GM12801 (cell line): Measurements from ENCODE around the gene ANKRD9.

Experiments
- TF ChIP-seq, protein P1 (sequence below): IDR thresholded peaks from one replicate; pipeline ENCODE4 v1.5.1; 2011; ENCODE audit warnings: control low read depth; ENCODE audit not compliant: insufficient read length; ENCODE audit errors: extremely low read depth

ANKRD9 gene

DNA sequence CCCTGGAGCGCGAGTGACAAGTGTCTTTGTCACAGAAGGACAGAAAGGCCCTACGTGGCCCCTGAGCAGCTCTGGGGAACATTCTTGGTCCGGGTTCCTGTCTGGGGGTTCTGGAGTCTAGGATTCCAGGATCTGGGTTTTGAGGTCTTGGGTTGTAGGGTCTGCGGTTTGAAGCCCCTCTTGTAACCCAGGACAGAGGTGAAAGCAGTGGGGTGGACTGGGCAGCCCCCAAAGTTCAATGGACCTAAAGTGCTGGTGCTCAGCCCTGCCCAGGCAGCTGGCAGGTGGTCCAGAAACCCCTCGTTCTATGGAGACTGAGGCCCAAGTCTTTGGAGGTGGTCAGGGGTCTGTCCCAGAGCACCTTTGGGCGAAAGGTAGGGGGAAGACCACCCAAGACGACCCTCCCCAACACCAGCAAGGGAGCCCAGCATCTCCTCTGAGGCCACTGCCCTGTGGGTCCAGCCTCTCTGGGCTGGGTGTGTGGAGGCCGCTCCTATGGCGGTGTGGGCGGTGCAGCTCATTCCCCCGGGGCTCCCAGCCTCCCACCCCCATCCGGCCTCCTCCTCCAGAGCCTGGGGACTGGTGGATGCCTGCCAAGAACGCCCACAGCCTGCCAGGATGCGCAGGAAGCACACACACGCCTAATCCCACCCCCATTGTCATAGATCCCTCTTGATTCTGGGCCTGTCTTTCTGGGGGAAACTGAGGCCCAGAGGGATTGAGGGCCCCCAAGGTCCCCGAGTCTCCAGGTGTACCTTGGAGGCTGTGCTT lies 30.2 kb upstream of the ANKRD9 start:
- TF ChIP-seq, protein P1, sequence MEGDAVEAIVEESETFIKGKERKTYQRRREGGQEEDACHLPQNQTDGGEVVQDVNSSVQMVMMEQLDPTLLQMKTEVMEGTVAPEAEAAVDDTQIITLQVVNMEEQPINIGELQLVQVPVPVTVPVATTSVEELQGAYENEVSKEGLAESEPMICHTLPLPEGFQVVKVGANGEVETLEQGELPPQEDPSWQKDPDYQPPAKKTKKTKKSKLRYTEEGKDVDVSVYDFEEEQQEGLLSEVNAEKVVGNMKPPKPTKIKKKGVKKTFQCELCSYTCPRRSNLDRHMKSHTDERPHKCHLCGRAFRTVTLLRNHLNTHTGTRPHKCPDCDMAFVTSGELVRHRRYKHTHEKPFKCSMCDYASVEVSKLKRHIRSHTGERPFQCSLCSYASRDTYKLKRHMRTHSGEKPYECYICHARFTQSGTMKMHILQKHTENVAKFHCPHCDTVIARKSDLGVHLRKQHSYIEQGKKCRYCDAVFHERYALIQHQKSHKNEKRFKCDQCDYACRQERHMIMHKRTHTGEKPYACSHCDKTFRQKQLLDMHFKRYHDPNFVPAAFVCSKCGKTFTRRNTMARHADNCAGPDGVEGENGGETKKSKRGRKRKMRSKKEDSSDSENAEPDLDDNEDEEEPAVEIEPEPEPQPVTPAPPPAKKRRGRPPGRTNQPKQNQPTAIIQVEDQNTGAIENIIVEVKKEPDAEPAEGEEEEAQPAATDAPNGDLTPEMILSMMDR: no peak

DNA sequence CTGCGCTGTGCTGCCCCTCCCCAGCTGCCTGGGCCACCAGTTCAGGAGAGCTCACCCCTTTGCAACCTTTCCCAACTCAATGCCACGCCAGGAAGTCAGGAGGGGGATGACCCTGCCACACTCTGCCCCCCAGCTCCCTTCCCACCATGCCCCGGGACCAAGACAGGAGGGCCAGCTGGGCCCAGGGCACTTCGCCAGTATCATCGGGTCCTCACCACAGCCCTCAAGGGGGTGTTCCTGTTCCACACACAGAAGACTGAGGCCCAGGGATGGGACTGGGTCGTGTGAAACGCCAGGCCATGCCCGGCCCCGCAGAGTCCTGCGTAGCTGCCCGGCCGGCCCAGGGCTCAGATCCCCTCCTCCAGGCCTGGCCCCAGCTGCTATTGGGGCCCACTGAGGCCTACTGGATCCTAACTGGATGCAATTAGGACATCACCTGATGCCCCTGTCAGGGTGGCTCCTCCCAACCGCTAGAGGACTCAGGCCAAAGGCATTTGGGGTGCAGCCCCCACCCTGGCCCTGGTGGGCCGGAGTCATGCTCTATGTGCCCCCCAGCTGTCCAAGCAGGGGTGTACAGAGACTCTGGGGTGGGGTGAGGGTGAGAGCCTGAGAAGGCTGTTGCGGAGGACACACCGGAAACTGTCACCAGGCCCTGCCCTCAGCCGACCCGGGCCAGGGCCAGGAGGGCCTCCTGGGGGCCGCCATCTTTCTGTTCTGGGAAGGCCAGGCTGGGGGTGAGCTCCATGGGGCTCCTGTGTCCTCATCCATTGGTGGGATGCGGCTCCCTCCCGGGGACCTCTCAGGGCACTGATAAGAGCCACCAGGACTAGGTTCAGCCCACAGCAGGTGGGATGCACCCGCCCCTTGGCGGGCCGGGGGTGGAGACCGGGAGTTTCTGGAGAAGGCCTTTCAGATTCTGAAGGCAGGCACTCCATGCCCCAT lies 29.3 kb upstream of the ANKRD9 start:
- TF ChIP-seq, protein P1: no peak

DNA sequence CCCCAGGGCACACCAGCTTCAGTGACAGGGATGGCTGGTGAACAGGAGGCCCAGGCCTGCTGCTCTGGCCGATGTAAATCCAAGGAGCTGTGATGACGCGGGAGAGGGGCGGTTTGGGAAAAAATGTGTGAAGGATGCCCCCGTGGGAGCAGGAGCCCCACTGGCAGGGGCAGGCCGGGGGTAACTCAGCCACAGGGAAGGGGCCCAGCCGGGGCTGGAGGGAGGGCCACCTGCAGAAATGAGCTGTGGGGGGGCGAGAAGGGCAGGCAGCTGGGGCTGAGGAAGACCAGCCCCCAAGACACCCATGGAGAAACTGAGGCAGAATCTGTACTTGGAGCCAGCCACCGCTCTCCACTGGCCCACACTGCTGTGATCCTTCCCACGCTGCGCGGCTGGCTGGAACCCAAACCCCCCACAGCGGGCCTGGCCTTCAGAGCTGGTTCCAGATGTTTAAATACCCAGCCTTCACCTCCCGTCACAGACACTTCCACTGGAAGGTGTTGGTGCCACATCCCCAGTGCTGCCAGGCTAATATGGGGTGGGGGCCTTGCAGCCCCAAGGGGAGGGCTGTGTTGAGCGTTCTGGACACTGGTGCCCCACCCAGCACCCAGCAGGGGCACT lies 28.5 kb upstream of the ANKRD9 start:
- TF ChIP-seq, protein P1: no peak

DNA sequence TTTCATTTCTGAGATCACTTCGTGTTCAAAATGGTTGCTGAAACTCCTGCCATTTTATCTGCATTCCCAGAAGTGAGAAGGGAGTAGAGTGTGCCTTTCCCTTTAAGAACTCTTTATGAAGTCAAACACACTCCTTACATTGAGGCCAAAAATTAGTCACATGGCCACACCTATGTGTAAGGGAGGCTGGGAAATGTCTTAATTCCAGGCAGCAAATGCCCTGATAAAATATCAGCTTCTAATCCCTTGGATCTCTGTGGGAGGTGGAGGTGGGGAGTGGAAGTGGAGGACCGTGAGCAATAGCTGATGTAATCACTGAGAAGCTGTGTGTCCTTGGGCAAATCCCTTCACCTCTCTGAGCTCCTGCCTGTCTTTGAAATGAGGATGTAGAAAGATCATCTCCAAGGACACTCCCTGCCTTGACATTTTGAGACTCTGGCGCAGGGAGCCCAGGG lies 22.7 kb upstream of the ANKRD9 start:
- TF ChIP-seq, protein P1: no peak

DNA sequence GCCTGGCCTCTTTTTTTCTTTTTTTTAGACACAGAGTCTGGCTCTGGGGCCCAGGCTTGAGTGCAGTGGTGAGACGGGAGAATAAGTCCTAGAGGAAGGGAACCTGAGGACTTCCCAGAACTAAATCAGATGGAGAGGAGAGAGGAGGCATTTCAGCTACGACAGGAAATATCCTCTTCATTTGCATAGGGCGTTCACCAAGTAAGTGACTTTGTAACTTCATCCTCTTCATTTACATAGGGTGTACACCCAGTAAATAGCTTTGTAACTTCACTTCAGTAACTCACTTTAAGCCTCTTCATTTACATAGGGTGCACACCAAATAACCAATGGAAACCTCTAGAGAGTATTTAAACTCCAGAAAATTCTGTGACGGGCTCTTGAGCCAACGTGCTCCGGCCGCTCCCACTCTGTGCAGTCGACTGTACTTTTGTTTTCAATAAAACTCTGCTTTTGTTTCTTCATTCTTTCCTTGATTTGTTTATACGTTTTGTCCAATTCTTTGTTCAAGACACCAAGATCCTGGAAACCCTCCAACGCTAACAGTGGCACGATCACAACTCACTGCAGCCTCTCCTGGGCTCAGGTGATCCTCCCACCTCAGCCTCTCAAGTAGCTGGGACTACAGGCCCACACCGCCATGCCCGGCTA lies 21.4 kb upstream of the ANKRD9 start:
- TF ChIP-seq, protein P1: no peak

DNA sequence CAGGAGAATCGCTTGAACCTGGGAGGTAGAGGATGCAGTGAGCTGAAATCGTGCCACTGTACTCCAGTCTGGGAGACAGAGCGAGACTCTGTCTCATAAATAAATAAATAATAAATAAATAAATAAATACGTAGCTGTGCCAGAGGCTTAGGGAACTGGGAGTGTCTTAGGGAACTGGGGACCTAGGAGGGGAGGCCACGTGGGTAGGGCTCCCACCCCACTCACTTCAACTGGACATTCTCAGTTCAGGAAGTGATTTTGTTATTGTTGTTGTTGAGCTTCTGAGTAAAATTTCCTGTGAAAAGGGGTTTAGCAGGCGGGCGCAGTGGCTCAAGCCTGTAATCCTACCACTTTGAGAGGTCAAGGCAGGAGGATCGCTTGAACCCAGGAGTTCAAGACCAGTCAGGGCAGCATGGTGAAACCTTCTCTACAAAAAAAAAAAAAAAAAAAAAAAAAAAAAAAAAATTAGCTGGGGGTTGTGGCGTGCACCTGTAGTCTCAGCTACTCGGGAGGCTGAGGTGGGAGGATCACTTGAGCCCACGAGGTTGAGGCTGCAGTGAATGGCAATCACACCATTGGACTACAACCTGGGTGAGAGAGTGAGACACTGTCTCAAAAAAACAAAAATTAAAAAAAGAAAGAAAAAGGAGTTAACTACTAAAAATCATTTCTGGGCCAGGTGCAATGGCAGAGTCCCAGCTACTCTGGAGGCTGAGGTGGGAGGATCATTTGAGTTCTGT lies 19.0 kb upstream of the ANKRD9 start:
- TF ChIP-seq, protein P1: no peak
